Fibroblast of pulmonary artery (primary cell): ENCODE measurements around the gene SSU72.
"Not testable (repeated sequence)": the region's sequence is repeated elsewhere in the genome, so short reads cannot be mapped to it uniquely, and the experiment has no call there.

ENCODE experiments used
- DNase-seq: peaks from one replicate; pipeline ENCODE4 v3.0.0-alpha.2; 2010; ENCODE audit warnings: low read depth
- H3K4me3 ChIP-seq: replicated peaks from 2 replicates; pipeline ENCODE4 v1.5.1; 2011; ENCODE audit warnings: low read depth, mild to moderate bottlenecking, control low read depth, low read length, moderate library complexity
- CTCF ChIP-seq: IDR thresholded peaks from 2 replicates; pipeline ENCODE4 v1.5.1; 2011; ENCODE audit warnings: mild to moderate bottlenecking, control low read depth, low read length, inconsistent platforms; ENCODE audit errors: missing control alignments

SSU72 gene

GRCh38 chr1:1531947-1532346 lies 42.7 kb downstream of the SSU72 start:
- no peak for TF ChIP-seq CTCF
- DNase-seq, result no peak
- no peak overlapping the region for H3K4me3 ChIP-seq

DNA sequence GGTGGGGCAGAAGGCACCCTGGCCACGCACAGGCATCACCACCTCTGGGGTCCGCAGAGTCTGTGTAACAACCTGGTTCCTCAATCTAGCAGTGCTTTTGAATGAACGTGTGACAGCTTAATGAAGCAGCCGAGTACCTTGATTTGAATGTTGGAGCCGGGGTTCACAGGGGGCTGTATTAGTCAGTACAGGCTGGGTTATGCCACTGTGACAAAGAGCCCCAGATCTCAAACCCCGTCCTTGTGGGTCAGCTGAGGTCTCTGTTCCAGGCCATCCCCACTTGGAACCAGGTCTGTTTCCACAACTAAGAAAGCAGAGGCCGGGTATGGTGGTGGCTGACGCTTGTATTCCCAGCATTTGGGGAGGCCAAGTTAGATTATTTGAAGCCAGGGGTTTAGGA lies 44.7 kb downstream of the SSU72 start:
- no peak for TF ChIP-seq CTCF
- no peak overlapping the region for H3K4me3 ChIP-seq

DNA sequence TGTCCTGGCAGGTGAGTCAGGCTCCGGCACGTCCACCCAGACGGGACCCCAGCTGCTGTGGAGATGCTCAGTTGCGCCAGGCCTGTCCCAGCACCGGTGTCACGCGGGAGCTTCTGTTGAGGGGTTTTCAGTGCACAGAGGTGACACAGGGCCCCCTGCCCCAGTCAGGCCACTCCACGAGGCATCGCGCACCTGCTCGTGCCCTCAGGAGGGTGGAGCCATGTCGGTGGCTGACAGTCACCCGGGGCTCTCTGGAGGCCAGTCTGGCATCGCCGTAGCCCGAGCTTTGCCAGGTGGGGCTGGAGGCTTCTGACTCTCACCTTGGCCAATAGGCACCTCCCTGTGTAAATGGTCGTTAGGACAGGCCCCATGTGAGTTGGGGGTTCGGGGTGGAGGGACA lies 45.3 kb downstream of the SSU72 start:
- no peak for TF ChIP-seq CTCF
- H3K4me3 ChIP-seq, result no peak overlapping the region
- no peak for DNase-seq

More for the DNA sequence above, 44.7 kb downstream of the SSU72 start:
- no peak for DNase-seq

DNA sequence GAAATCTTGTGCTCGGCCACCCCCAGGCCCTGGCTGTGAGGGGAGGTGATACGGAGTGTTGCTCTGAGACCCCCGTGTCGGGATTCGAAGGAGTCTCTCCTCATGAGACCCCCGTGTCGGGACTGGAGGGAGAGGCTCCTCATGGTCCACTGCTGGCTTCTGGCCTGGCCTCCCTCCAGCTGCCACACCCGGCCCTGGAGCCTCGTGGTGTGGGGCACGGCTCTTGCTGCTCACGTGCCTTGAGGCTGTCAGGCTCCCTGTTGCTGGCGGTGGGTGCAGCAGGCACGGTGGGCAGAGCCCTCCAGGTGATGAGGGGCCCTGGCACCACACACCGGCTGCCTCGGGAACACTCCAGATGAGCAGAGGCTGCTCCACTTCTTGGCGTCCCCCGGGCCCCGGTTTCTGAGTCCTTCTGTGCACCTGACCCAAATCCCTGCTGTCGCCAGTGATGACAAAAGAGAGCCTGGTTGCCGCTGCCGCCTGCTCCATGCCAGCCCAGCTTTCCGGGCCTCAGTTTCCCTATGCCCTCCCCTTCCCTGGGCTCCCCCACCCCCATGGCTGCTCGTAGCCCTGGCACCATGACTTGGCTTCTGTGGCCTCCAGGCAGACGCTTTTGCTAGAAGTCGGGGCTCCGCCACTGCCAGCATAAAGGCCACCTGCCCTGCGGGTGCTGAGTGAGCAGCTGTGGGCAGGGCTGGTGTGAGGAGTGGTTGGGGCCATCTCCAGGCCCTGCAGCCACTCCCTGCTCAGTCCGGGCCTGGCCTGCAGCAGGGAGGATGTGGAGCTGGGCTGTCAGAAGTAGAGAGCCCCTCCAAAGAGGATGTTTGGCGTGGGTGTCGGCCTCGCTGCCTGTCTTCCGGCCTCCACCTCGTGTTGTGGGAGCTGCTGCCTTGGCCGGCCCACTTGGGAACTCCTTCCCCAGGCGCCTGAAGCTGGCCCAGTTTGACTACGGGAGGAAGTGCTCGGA lies 46.1 kb downstream of the SSU72 start:
- TF ChIP-seq CTCF, result no peak
- no peak for DNase-seq
- H3K4me3 ChIP-seq, result no peak overlapping the region

DNA sequence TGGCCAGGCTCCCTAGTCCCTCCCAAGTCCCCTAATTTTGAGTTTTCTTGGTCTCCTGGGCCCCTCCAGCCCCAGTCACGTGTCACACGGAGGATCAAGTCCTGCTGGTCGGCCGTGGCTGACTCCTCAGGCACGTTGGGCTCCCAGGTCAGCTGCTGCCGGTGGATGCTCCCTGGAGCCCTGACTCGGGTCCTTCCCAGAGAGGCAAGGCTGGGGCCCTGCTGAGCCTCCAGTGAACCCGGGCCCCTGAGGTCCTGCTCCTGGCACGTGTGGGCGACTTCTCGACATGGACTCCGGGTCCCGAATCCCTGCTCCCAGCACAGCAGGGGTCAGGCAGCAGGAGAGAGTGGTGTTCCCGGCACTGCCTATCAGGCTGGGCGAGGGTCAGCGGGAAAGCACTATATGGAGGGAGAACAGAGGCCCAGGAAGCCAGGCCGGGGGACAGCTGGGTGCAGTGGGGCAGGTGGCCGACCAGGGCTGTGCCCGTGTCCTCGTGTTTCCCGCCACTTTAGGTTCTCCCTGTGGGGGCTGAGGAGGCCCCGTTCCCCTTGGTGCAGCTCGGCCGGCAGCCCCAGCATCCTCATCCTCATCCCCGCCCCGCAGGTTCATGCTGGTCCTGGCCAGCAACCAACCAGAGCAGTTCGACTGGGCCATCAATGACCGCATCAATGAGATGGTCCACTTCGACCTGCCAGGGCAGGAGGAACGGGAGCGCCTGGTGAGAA lies 47.4 kb downstream of the SSU72 start:
- no peak for TF ChIP-seq CTCF
- DNase-seq, result no peak

DNA sequence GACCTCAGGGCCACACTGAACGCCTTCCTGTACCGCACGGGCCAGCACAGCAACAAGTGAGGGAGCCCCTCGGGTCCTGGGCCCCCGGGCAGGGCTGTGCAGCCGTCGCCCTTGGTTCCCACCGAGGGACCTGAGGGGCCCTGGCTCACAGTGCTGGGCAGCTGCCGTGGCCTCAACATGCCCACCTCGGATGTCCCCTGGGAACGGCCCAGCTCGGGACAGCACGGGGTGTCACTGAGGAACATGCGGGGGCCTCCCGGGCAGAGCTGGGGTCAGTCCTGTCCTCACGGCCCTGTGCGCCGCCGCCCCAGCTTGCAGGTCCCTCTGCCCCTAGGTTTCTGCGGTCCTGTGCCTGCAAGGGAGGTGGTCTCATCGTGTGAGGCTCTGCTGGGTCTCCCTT lies 48.2 kb downstream of the SSU72 start:
- not testable (repeated sequence) for H3K4me3 ChIP-seq, DNase-seq

More for the DNA sequence above, 47.4 kb downstream of the SSU72 start:
- H3K4me3 ChIP-seq, result no peak overlapping the region

DNA sequence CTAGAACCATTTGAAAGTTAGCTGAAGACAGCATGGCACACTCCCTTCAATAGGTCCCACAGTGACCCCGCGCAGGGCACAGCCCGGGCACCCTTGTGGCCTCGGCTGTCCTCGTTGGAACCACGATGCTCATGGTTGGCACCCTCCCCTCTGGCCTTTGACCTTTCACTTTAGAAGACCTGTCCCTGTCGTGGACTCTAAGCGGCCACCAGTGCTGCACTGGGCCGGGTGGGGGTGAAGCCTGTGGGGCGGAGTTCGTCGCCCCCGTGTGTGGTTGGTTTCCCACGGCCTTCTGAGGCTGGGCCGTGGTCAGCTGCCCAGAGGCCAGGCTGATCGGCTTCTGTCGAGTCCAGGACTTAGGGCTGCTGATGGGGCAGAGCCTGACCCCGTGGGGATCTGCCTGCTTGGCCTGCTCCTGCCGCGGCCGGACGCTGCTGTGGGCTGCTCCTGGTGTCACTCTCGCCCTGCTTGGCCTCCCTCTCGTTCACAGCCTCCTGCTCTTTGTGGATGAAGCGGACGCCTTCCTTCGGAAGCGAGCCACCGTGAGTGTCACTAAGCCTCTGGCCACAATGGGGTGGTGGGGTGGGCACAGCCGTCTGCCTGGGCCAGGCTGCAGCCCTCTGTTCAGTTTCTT lies 49.8 kb downstream of the SSU72 start:
- DNase-seq, H3K4me3 ChIP-seq: not testable (repeated sequence)

DNA sequence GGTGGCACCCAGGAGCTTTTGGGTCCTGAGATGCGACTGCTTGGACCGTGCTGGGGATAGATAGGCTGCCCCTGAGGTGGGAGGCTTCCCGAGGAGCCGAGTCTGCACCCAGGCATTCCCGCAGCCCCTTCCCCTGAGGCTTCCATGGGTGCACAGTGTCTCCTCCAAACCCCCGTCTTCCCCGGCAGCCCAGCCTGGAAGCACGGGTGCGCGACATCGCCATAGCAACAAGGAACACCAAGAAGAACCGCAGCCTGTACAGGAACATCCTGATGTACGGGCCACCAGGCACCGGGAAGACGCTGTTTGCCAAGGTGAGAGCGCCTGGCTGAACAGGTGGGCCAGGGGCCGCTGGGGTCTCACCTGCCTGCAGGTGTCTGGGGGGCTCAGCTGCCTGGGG lies 51.0 kb downstream of the SSU72 start:
- DNase-seq, H3K4me3 ChIP-seq: not testable (repeated sequence)

DNA sequence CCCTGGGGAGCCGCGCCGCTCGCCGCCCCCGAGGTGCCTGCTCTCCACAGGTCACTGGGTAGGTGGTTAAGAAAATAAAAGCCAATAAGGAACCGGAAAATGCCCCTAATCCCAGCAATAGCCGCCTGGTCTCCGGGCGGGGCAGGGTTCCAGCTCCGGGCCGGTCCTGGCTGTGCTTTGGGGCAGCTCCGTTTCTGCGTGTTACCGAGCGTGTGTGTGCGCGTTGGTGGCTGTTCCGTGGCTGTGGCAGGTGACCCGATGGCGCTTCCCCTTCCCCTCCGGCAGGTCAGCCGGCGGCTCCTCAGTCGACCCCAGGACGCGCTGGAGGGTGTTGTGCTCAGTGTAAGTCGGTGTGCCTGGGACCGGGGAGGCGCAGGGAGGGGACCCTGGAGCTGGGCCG lies 51.4 kb downstream of the SSU72 start:
- not testable (repeated sequence) for H3K4me3 ChIP-seq, DNase-seq

DNA sequence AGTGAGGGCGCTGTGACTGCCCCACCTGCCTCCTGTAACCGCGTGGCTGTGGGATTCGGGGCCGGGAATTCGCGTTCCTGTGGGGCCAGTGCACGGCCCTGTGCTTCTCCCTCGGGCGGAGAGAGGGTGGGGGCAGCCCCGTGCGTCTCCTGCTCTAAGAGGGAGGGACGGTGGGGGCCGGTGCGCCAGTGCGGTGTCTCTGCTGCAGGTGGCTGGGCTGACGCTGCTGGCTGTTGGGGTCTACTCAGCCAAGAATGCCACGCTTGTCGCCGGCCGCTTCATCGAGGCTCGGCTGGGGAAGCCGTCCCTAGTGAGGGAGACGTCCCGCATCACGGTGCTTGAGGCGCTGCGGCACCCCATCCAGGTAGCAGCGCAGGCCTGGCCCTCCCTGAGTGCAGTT lies 52.1 kb downstream of the SSU72 start:
- DNase-seq, H3K4me3 ChIP-seq: not testable (repeated sequence)
